WTC11 (cell line): ENCODE measurements around the gene NRAP. TPM values are rescaled to one million over a fixed set of nuclear protein-coding genes. Genes with fewer than 3 reads are reported as not detected.

Source experiments
- ATAC-seq: fragments of 200-7000 bp; cut with Tn5 transposase; 2 replicates; pipeline ENCODE4 v1.10.0; 2021; ENCODE audit warnings: mild to moderate bottlenecking, moderate library complexity
- CTCF ChIA-PET: fragments of 300-600 bp; sonication (Branson Sonifier 250); formaldehyde crosslinking; loops from one replicate; lab custom pipeline; 2021; ENCODE audit warnings: antibody characterized with exemption; lab: Charles Lee
- POLR2A ChIA-PET: fragments of 350-600 bp; sonication (Branson Sonifier 250); formaldehyde crosslinking; loops from one replicate; lab custom pipeline; 2021; ENCODE audit warnings: antibody characterized with exemption; lab: Charles Lee
- DNase-seq: peaks from one replicate; pipeline ENCODE4 v3.0.0; 2021; ENCODE audit warnings: low spot score
- H3K27ac Mint-ChIP-seq: 2 replicates; pipeline ENCODE4 v1.8.0; 2021; ENCODE audit warnings: mixed read lengths
- H3K27me3 Mint-ChIP-seq: 2 replicates; pipeline ENCODE4 v1.8.0; 2021; ENCODE audit warnings: low read depth, mild to moderate bottlenecking, moderate library complexity, mixed read lengths
- H3K36me3 Mint-ChIP-seq: 2 replicates; pipeline ENCODE4 v1.8.0; 2021; ENCODE audit warnings: mixed read lengths
- H3K4me1 Mint-ChIP-seq: 2 replicates; pipeline ENCODE4 v1.8.0; 2022; ENCODE audit warnings: mixed read lengths
- H3K4me3 Mint-ChIP-seq: 2 replicates; pipeline ENCODE4 v1.8.0; 2021; ENCODE audit warnings: mild to moderate bottlenecking, moderate library complexity, mixed read lengths
- H3K9me3 Mint-ChIP-seq: 2 replicates; pipeline ENCODE4 v1.8.0; 2021; ENCODE audit warnings: mixed read lengths
- ARID4B ChIP-seq: sonication (generic); formaldehyde crosslinking; IDR thresholded peaks from 2 replicates; pipeline ENCODE4 v1.8.0; 2023; ENCODE audit warnings: missing genetic modification reagents, mild to moderate bottlenecking, borderline replicate concordance
- ATF2 ChIP-seq: sonication (generic); formaldehyde crosslinking; IDR thresholded peaks from 2 replicates; pipeline ENCODE4 v1.8.1; 2022; ENCODE audit warnings: low read depth, missing genetic modification reagents, borderline replicate concordance
- CTCF ChIP-seq: fragments of 200-600 bp; IDR thresholded peaks from 2 replicates; pipeline ENCODE4 v1.8.0; 2022; ENCODE audit warnings: antibody characterized with exemption
- GTF2I ChIP-seq: fragments of 250-450 bp; sonication (Bioruptor Pico); conservative IDR thresholded peaks from 2 replicates; pipeline ENCODE4 v1.4.0; 2021; ENCODE audit warnings: mild to moderate bottlenecking
- JAZF1 ChIP-seq: fragments of 250-450 bp; sonication (Bioruptor Pico); IDR thresholded peaks from 2 replicates; pipeline ENCODE4 v1.9.0; 2021; ENCODE audit warnings: moderate library complexity, mild to moderate bottlenecking, inconsistent platforms
- STAT6 ChIP-seq: sonication (generic); formaldehyde crosslinking; conservative IDR thresholded peaks from 2 replicates; pipeline ENCODE4 v1.8.1; 2023; ENCODE audit warnings: mild to moderate bottlenecking, low read depth, missing genetic modification reagents, moderate library complexity
- TP53 ChIP-seq: sonication (generic); formaldehyde crosslinking; IDR thresholded peaks from 2 replicates; pipeline ENCODE4 v1.8.1; 2023; ENCODE audit warnings: mild to moderate bottlenecking, missing genetic modification reagents
- ZNF138 ChIP-seq: sonication (generic); formaldehyde crosslinking; conservative IDR thresholded peaks from 2 replicates; pipeline ENCODE4 v1.8.1; 2022; ENCODE audit warnings: mild to moderate bottlenecking, moderate library complexity, missing genetic modification reagents
- ZNF263 ChIP-seq: sonication (generic); formaldehyde crosslinking; IDR thresholded peaks from 2 replicates; pipeline ENCODE4 v1.8.1; 2022; ENCODE audit warnings: low read depth, mild to moderate bottlenecking, moderate library complexity, missing genetic modification reagents
- total RNA-seq: library from RNA; stranded (reverse); gene quantifications from 3 replicates; pipeline ENCODE4 v1.2.3, GENCODE V29; 2021
- TF ChIP-seq, protein P1 (sequence below): sonication (generic); formaldehyde crosslinking; IDR thresholded peaks from 2 replicates; pipeline ENCODE4 v1.8.1; 2022; ENCODE audit warnings: low read depth, mild to moderate bottlenecking, moderate library complexity, missing genetic modification reagents, borderline replicate concordance
- TF ChIP-seq, protein P2 (sequence below): fragments of 250-450 bp; sonication (Bioruptor Pico); IDR thresholded peaks from 2 replicates; pipeline ENCODE4 v1.8.0; 2021; ENCODE audit warnings: mild to moderate bottlenecking

The NRAP gene
- total RNA-seq, 1 experiment from 2014 or later, result not detected

GRCh38 chr10:113709221-113709838 lies 45.5 kb upstream of the NRAP start (continued):
- TF ChIP-seq ATF2 (CRISPR knock-in tag), result no peak

DNA sequence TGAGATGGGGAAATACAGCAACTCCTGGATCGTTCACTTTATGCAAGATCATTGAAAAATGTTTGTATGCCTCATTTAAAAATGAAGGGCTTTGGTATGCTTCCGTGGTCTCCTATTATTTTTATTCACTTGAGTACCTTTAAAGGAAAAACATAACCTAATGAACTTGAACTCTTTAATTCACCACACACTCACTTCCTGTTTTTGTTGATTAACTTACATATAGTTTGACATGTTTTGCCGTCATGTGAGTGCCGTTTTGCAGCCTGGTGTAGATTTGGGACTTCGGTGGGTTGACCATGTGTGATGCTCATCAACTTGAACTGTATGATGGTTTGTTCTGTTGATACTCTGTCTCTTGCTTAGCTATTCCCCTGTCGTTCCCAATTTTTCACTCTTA lies 44.8 kb upstream of the NRAP start:
- Mint-ChIP-seq H3K36me3 (no peaks in the 10 kb centered on the region), H3K27ac (no peak overlapping the region), H3K4me3 (no peak overlapping the region)
- POLR2A ChIA-PET, result no interaction called here
- no peak for DNase-seq
- TF ChIP-seq ZNF263 (CRISPR knock-in tag), result no peak
- no peak for TF ChIP-seq ZNF138
- no peak for TF ChIP-seq ARID4B
- TF ChIP-seq STAT6 (CRISPR knock-in tag), result no peak
- TF ChIP-seq GTF2I (CRISPR knock-in tag), result no peak
- no peak for TF ChIP-seq JAZF1 (CRISPR knock-in tag)
- TF ChIP-seq, protein P1, sequence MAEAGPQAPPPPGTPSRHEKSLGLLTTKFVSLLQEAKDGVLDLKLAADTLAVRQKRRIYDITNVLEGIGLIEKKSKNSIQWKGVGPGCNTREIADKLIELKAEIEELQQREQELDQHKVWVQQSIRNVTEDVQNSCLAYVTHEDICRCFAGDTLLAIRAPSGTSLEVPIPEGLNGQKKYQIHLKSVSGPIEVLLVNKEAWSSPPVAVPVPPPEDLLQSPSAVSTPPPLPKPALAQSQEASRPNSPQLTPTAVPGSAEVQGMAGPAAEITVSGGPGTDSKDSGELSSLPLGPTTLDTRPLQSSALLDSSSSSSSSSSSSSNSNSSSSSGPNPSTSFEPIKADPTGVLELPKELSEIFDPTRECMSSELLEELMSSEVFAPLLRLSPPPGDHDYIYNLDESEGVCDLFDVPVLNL (CRISPR knock-in tag), result no peak
- TF ChIP-seq CTCF, result no peak
- TF ChIP-seq TP53 (CRISPR knock-in tag), result no peak
- TF ChIP-seq, protein P2, sequence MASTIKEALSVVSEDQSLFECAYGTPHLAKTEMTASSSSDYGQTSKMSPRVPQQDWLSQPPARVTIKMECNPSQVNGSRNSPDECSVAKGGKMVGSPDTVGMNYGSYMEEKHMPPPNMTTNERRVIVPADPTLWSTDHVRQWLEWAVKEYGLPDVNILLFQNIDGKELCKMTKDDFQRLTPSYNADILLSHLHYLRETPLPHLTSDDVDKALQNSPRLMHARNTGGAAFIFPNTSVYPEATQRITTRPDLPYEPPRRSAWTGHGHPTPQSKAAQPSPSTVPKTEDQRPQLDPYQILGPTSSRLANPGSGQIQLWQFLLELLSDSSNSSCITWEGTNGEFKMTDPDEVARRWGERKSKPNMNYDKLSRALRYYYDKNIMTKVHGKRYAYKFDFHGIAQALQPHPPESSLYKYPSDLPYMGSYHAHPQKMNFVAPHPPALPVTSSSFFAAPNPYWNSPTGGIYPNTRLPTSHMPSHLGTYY (CRISPR knock-in tag), result no peak
- TF ChIP-seq, all 79 proteins: peak for 0
- CTCF ChIA-PET, result interaction anchor here (2.3 kb wide), 1 partner anchor 30 kb away, joined by 8 read pairs; no protein-coding TSS in a partner anchor
- peaks cover 80% of the 10 kb centered on the region for H3K4me1 Mint-ChIP-seq
- peaks cover 10% of the 10 kb centered on the region for H3K27me3 Mint-ChIP-seq
- ATAC-seq, result no peak
- H3K9me3 Mint-ChIP-seq, result no peaks in the 10 kb centered on the region
